T-helper 2 cell (primary cell): Measurements from ENCODE around the gene ACSL1.

ENCODE experiments used
- DNase-seq, 5 experiments: peaks; one replicate each; pipeline versions ENCODE4 v3.0.0 to v3.0.0-alpha.2; 2012 to 2022

Gene ACSL1

DNA sequence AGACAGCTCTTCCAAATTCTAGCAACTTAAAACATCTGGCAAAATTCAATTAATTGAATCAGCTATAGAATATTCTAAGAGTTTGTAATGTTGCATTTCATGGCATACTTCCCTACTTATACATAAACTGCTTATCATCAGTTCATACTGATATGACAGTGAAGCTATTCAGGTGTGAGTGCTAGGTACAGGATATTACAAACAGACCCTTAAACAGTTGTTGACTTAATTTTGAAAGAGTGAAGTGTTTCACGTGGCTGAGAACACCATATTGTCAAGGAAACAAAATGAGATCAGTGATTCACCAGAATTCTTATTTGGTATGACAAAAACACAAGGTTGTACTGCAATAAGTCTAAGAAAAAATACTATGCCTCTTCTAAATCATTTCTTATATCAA lies 119.3 kb downstream of the ACSL1 start:
- DNase-seq, result peak in 1 of 5 experiments; percentile 27

DNA sequence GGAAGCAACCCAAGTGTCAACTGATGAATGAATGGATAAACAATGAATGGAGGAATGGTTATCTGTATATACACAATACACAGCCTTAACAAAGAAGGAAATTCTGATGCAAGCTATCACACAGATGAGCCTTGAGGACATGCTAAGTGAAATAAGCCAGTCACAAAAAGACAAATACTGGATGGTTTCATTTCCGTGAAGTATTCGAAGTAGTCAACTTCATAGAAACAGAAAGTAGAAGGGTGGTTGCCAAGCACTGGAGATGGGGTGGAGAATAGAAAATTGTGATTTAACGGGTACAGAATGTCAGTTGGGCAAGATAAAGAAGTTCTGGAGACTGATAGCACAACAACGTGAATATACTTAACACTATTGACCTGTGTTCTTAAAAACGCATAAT lies 120.1 kb downstream of the ACSL1 start:
- peak in 1 of 5 experiments; percentile 77 for DNase-seq
